Dedifferentiated amniotic fluid mesenchymal stem cell (primary cell): ENCODE data around the gene RTEL1.
A peak's percentile ranks its signal among the peaks of the same experiment; 100 is the strongest.

ENCODE experiments used
- DNase-seq: peaks from one replicate; pipeline ENCODE4 v3.0.0-alpha.2; 2016; ENCODE audit errors: extremely low spot score

Gene RTEL1

DNA sequence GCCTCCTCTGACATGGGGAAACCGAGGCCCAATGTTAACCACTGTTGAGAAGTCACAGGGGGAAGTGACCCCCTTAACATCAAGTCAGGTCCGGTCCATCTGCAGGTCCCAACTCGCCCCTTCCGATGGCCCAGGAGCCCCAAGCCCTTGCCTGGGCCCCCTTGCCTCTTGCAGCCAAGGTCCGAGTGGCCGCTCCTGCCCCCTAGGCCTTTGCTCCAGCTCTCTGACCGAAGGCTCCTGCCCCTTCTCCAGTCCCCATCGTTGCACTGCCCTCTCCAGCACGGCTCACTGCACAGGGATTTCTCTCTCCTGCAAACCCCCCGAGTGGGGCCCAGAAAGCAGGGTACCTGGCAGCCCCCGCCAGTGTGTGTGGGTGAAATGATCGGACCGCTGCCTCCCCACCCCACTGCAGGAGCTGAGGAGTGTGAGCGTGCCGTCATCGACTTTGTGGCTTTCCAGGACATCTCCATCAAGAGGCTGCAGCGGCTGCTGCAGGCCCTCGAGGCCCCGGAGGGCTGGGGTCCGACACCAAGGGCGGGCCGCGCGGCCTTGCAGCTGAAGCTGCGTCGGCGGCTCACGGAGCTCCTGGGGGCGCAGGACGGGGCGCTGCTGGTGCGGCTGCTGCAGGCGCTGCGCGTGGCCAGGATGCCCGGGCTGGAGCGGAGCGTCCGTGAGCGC, 39.9 kb downstream of the RTEL1 start:
- no peak for DNase-seq

DNA sequence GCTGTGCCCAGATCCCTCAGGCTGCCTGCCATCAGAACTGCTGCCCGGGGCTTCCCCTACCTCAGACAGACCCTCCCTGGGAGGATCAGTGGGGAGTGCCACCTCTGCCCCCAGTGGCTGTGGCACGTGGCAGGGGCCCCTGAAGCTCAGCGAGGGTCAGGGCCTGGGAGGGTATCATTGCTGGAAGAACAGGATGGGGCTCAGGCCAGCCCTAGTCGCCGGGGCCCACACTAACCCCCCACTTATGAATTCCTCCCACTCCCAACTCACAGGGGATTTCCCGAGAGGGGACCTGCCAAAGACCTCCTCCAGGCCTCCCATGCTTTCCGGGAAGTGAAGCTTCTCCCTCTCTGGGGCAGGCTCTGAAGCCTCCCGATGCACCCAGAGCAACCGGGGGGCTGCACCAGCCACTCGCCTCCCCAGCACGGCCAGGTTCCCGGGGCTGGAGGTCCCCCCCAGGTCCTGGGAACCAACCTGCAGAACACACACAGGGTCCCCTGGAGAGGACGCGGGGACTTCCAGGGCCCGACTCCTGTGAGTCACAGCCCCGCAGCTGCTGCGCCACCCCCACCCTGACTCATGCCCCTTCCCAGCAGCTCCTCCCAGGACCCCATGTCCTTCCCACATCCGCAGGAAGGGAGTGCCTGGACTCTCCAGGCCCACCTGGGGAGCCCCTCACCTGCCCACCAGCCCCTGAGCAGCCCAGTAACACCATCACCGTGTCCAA, 40.8 kb downstream of the RTEL1 start:
- DNase-seq = peak; percentile 32

- no peak for DNase-seq
Observed at GRCh38 chr20:63699466-63700198, 41.5 kb downstream of the RTEL1 start.

DNA sequence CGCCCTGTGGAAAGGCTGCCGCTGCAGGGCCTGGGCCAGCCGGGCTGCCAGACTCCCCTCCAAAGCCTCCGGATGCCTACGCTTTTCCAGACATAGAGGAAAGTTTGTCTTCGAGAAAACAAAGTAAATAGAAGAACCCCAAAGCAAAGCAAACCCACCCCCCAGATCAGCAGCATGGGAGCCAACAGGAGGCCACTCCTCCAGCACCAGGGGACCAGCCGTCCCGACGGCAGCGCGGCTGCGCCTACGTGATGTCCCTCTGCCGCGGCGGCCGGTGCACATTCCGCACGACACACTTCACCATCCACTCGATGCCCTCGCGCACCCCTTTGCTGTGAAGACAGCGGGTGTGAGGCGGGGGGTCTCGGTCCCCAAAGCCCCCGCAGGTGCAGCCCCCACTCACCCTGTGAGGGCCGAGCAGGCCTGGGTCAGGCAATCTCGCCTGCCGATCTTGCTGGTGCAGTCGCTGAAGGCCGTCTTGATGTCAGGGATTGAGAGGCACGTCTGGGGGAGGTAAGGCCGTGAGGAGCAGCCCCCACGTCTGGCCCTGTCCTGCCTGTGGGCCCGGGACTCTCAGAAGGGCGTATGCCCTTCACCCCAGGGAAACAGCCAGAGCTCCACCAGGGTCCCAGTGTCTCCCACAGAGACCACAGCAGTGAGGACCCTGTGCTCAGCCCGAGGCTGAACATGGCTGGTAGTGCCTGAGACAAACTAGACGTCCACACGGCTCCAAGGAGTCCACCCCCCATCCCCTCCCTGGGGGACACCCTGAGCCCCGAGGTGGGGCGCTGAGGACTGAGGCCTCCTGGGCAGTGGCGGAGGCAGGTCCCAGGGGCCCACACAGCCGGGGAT, 42.3 kb downstream of the RTEL1 start:
- no peak for DNase-seq

- DNase-seq = no peak
Observed at GRCh38 chr20:63701051-63701328, 42.9 kb downstream of the RTEL1 start.

DNA sequence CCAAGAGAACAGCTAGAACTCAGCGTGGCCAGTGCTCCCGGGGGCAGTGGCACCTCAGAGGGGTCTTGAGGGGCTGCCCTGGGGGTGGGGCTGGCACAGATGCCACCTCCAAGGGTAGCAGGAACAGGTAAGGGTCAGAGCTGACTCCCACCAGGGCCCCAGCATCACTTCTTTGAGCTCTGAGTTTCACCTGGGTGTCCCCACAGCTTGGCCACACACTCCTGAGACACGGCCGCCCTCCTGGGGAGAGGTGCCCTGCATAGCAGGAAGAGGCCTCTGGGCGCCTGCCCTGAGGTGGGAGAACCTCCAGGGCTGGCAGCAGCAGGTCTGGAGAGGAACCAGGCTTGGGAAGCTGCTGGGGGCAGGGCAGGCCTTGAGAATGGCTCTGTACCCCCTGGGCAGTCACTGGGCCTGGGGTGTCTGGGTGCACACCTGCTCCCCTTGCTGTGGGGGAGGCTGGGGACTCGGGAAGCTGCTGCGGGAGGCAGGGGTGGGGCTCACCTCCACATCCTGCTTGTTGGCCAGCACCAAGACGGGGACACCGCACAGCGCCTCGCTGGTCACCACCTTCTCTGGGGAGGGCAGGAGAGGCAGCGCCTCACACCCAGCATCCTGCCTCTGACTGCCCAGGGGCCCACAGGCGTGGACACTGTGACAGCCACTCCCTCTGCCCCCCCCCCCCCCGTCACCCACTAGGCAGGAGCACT, 43.4 kb downstream of the RTEL1 start:
- no peak for DNase-seq

GRCh38 chr20:63702036-63702665, 44.0 kb downstream of the RTEL1 start:
- no peak for DNase-seq

DNA sequence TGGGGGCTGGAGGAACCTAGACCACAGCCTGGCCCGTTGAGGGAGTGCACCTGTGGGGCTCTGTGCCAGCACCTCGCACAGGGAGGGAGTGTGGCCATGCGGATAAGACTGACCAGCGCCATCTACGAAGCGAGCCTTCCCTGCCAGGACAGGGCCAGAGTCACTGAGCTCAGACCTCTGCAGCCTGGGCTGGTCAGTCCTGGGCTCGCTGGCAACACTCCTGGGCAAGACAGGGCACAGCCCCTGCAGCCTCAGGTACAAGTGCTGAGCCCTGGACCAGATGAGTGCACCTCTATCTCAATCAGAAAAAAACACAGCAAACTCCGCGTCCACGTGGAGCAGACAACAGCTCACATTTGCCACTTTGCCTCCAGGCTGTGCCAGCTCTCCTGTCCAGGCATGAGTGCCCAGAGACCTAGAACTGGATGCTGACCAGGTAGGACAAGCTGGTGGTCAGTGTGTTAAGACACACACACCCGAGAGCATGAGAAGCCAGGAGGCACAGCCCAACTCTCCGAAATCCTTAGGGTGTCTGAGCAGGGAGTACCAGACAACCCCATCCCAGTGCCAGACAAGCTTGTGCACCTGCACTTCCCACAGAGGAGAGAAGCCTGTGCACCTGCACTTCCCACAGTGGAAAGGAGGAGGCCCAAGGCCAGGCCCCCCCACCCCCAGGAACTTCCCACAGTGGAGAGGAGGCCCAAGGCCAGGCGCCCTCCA, 44.8 kb downstream of the RTEL1 start:
- DNase-seq = no peak

GRCh38 chr20:63703471-63703975, 45.4 kb downstream of the RTEL1 start:
- no peak for DNase-seq

DNA sequence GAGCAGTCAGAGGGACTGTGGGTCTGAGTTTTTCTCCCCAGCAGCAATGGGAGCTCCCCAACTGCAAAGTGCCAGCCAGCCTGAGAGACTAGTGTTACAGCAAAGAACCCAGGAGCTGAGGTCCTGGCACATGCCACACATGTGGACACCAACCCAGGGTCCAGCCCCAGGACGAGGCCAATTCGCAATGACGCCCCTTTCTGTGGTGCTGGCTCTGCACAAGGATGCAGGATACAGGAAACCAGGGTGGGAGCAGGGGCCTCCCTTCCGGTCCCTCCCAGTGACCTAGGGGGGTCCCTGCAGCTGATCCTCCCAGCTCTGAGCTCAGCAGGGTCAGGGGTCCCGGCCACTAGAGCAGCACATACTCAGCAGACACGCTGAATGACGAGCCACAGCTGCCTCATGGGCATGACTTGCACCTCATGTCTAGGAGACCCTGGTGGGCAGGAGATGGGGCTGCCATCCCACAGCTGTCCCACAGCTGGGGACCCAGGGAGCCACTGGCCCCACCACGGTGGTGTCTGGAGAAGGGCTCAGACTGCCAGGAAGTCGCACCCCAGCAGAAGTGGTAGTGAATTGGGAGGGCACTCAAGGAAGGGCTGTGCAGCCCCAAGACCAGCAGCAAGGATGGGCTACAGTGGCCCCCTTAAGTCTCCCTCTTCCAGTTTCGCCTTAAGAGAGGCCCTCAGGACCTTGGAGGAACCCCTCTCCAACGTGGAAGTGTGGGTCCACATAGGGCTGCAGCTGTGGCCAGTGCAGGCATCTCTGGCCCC, 46.0 kb downstream of the RTEL1 start:
- DNase-seq = no peak

DNA sequence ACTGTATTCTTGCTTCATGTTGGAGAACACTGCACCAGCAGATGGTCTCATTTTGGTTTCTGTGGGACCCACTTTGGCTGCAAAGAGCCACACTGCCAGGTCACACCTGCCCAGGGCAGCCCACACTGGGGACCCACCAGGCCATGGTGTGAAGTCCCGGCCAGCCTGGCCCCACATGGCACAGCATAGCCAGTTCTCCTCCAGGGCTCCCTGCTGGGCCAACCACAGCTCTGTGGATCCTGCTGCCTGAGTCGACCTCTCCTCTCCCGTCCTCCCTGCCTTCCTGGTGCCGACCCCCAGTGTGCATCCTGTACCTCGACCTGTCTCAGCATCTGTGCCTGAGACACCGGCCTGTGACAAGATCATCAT, 46.6 kb downstream of the RTEL1 start:
- no peak for DNase-seq

DNA sequence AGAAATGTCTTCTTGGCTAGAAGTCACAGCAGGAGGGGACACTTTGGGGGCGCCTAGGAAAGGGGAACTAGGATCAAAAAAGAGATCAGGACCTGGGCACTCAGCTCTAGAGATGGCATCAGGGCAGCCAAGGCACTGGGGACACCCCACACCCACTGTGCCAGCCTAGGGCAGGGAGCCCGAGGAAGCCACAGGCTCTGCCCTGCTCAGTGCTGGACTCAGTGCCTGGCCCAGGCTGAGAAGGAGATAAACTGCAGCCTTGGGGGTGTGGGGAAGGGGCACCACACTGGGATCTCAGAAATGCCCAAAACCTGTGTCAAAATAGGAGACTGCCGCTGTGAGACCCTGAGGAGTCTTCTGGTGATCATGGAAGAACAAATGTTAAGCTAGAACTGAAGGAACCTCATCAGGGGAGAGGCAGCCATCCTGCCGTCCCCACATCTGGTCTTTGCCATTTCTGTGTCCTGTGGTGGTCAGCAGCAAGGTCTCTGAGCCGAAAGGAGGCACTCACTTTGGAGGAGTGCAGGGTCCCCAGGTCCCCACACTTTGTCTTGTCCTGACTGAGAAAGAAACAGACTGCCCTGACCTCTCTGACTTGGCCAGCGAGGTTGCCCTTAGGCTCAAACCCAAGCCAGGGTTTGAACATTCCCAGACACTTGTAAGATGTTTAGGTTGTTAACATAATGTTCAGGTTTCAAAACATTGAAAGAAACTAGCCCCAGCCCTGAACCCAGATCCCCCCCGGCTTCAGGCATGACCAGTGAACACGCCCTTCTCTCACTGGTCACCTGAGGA, 47.3 kb downstream of the RTEL1 start:
- no peak for DNase-seq

GRCh38 chr20:63706027-63706695, 48.0 kb downstream of the RTEL1 start:
- no peak for DNase-seq

DNA sequence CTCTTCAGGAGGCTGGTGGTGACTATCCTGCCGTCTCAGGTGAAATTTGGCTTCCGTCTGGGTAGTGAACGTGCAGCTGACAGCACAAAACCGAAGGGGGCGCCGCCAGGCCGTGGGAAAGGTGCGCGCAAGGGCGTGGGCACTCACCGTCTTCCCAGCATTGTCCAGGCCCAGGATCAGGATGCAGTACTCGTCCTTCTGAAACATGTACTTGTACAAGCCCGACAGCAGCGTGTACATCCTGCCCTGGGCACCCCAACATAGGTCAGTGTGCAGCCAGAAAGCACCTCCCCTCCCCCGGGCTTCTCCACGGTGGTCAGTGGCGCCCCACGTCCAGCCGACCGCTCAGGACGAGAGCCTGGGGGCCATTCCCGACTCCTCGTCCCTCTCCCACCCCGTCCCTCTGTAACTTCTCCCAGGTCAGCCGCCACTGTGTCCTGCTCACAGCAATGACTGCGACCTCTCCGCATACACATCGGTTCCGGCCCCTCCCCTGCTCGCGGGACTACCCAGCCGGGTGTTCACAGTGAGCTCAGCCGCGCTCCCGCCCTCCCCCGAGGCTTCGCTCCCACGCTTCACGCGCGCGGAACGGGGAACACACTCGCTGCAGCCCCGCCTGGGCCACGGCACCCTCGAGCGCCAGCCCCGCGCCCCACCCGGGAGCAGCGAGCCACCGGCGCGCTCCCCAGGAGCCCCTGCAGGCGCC, 48.9 kb downstream of the RTEL1 start:
- peak; percentile 29 for DNase-seq

DNA sequence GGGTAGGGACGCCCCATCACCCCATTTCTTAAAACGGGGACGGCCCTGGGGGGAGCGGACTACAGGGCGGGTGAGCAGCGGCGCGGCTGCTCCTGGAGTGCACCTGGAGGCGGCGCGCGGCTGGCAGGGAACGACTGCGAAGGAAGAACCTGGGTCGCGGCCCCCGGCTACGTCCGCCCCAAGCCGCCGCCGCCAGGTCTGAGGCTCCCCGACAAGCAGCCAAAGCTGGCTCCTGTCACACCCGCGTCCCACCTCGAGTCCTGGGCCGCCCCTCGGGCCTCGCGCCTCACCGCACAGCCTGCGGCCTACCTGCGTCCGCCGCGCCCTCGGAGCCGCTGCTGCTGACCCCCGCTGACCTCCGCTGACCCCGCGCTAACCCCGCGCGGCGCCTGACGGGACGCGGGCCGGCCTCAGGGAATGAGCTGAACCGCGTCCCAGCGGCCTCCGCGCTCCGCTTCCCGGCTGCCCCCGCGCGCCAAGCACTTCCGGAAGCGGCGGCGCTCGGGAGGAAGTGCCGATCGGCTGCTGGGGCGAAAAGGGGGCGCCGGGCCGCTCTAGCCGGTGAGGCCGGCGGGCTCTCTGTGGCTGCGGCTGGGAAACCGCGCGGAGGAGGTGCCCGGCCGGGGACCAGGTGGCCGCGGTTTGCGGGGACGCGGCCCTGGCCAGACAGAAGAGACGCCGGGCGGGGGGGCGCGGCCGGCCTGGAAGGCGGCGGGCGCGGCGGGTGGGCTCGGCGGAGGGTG, 49.6 kb downstream of the RTEL1 start, which contains the start of the genes ARFRP1 and ZGPAT:
TSS of gene ARFRP1 (minus strand) at position 419 of the 743 bp plus-strand sequence. CDS start 885 bp downstream, outside the sequence.
TSS of gene ZGPAT (plus strand) at position 482 of the 743 bp plus-strand sequence. CDS start 542 bp downstream, outside the sequence.
- peak; percentile 51 for DNase-seq
